Measurements from ENCODE around the gene PSMD3. TPM values are rescaled to one million over a fixed set of nuclear protein-coding genes. Genes with fewer than 3 reads are reported as not detected.

PSMD3 gene
- total RNA-seq, 1 donor from 2014 or later, result 116 TPM

DNA sequence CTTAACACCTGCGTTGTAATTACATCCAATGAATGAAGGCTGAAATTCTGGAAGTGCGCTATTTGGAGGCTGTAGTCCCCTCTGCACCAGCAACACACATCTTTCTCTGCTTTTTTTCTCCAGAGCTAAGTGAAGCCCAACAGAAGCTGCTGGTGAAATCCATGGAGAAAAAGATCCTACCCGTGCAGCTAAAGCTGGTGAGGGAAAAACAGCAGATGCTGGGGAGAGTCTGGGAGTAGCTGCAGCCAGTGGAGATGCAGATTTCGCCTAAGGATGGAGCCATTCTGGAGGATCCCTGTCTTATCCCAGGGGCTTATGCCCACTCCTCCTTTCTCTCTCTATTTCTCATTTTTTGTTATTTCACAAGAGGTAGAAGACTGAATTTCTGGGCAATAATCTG, 4.8 kb upstream of the PSMD3 start:
- peaks cover 10% of the 10 kb centered on the region for H3K4me1 Mint-ChIP-seq (ENCODE audit: unreplicated experiment)
- H3K36me3 Mint-ChIP-seq, result no peaks in the 10 kb centered on the region
- TF ChIP-seq, protein P1, sequence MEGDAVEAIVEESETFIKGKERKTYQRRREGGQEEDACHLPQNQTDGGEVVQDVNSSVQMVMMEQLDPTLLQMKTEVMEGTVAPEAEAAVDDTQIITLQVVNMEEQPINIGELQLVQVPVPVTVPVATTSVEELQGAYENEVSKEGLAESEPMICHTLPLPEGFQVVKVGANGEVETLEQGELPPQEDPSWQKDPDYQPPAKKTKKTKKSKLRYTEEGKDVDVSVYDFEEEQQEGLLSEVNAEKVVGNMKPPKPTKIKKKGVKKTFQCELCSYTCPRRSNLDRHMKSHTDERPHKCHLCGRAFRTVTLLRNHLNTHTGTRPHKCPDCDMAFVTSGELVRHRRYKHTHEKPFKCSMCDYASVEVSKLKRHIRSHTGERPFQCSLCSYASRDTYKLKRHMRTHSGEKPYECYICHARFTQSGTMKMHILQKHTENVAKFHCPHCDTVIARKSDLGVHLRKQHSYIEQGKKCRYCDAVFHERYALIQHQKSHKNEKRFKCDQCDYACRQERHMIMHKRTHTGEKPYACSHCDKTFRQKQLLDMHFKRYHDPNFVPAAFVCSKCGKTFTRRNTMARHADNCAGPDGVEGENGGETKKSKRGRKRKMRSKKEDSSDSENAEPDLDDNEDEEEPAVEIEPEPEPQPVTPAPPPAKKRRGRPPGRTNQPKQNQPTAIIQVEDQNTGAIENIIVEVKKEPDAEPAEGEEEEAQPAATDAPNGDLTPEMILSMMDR (conservative IDR thresholded peaks at IDR 0.05), result no peak
- DNase-seq (ENCODE audit: extremely low spot score, unreplicated experiment), result no peak
- H3K4me3 Mint-ChIP-seq, result no peak overlapping the region
- H3K27me3 Mint-ChIP-seq, result peaks cover 47% of the 10 kb centered on the region
- H3K9me3 Mint-ChIP-seq, result no peaks in the 10 kb centered on the region
- H3K27ac Mint-ChIP-seq, result no peak overlapping the region

GRCh38 chr17:39979016-39979670, 1.5 kb upstream of the PSMD3 start:
- Mint-ChIP-seq H3K9me3 (no peaks in the 10 kb centered on the region), H3K4me3 (peak overlapping the region; percentile 91), H3K36me3 (no peaks in the 10 kb centered on the region), H3K27me3 (peaks cover 21% of the 10 kb centered on the region), H3K27ac (peak overlapping the region; percentile 64), H3K4me1 (ENCODE audit: unreplicated experiment) (peaks cover 16% of the 10 kb centered on the region)
- TF ChIP-seq, protein P1 (conservative IDR thresholded peaks at IDR 0.05), result no peak
- DNase-seq (ENCODE audit: extremely low spot score, unreplicated experiment), result no peak

DNA sequence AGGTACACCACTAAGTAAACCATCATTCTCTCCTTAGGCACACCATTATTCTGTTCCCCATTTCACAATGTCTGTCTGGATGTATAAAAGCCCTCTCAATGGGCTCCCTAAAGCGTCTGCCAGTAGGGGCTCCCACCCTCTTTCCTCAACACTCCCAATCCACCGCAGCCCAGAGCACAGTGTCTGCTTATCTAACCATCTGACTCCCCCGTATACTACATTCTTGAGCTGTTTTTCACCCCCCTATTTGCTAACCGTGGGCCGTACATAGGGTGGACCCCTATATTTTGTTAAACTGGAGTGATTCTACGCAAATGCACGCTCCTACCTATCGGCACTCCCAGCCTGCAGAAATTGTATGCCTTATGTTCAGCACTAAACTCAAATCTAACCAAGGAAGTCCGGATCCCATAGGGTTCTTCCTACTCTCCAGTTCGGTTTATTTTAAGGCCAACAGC, 685 bp upstream of the PSMD3 start:
- Mint-ChIP-seq H3K27ac (peak overlapping the region; percentile 97), H3K9me3 (no peaks in the 10 kb centered on the region), H3K36me3 (no peaks in the 10 kb centered on the region), H3K27me3 (peaks cover 19% of the 10 kb centered on the region), H3K4me3 (peak overlapping the region; percentile 91), H3K4me1 (ENCODE audit: unreplicated experiment) (peaks cover 16% of the 10 kb centered on the region)
- TF ChIP-seq, protein P1 (conservative IDR thresholded peaks at IDR 0.05), result no peak
- DNase-seq (ENCODE audit: extremely low spot score, unreplicated experiment), result no peak

DNA sequence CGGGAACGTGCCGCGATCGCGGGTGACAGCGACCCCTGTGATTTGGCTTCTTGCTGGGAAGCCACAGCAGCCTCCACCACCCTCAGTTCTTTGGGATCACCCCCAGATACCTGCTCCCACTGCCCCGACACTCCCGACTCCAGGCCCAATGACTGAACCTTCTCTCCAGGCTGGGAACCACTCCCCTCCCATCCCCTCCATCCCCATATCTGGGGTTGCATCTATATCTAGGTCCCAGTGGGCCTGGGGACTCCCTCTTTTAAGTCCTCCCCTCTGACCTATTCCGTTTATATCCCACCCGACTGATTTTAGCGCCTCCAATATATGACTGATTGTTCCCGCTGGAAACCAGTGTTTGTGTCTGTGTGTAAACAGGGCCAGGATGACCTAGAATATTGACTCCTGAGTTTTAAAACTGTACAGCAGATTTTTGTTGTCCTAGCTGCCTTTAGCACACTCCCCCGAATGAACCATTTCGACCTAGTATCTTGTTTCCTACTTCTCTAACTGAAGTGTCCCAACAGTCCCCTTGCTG, 667 bp downstream of the PSMD3 start:
- Mint-ChIP-seq H3K9me3 (no peaks in the 10 kb centered on the region), H3K36me3 (peaks cover 4% of the 10 kb centered on the region), H3K4me3 (peak overlapping the region; percentile 91), H3K27ac (peak overlapping the region; percentile 97), H3K27me3 (peaks cover 12% of the 10 kb centered on the region), H3K4me1 (ENCODE audit: unreplicated experiment) (peaks cover 16% of the 10 kb centered on the region)
- DNase-seq (ENCODE audit: extremely low spot score, unreplicated experiment), result no peak
- TF ChIP-seq, protein P1 (conservative IDR thresholded peaks at IDR 0.05), result no peak

- TF ChIP-seq, protein P1 (conservative IDR thresholded peaks at IDR 0.05), result no peak
- Mint-ChIP-seq H3K4me1 (ENCODE audit: unreplicated experiment) (peaks cover 16% of the 10 kb centered on the region), H3K36me3 (peaks cover 7% of the 10 kb centered on the region)
These were observed 1.3 kb downstream of the PSMD3 start for GRCh38 chr17:39981766-39982375.

More at GRCh38 chr17:39981766-39982375, 1.3 kb downstream of the PSMD3 start:
- Mint-ChIP-seq H3K27me3 (peaks cover 9% of the 10 kb centered on the region), H3K27ac (peak overlapping the region; percentile 97), H3K4me3 (peak overlapping the region; percentile 91), H3K9me3 (no peaks in the 10 kb centered on the region)
- no peak for DNase-seq (ENCODE audit: extremely low spot score, unreplicated experiment)

Data from type B pancreatic cell (in vitro differentiated cells).